Hematopoietic multipotent progenitor cell treated with erythropoietin and hydrocortisone succinate and interleukin-3 and kit ligand, for 15 days (in vitro differentiated cells): ENCODE results near the gene SUGP2.
"Not testable (repeated sequence)": the region's sequence is repeated elsewhere in the genome, so short reads cannot be mapped to it uniquely, and the experiment has no call there.

ENCODE experiments used
- DNase-seq: peaks from one replicate; pipeline ENCODE4 v3.0.0-alpha.2; 2015; ENCODE audit warnings: low spot score

SUGP2 gene

DNA sequence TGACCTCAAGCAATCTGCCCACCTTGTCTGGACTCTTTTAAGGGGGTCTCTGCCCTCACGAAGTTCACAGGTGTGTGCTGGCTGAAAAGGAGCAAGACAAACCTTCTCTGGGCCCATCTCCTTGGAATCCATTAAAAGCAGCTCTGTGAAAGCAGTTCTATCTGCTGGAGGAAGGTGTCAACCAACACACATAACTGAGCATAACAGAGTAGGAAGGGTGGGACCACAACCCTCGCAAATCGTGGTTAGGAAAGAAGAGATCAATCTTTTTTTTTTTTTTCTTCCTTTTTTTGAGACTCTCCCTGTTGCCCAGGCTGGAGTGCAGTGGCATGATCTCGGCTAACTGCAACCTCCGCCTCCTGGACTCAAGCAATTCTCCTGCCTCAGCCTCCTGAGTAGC is 1.4 kb downstream of the SUGP2 start:
- DNase-seq = no peak

DNA sequence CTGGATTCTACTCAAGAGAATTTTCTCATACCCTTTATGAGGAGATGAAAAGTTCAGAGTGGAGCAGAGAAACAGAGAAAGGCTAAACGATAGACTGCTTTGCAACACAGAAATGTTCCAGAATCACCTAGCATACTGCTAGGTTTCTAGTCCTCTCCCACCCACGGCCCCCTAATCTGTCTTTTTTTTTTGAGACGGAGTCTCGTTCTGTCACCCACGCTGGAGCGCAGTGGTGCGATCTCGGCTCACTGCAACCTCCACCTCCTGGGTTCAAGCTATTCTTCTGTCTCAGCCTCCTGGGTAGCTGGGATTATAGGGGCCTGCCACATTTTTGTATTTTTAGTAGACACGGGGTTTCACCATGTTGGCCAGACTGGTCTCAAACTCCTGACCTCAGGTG is 4.8 kb downstream of the SUGP2 start:
- no peak for DNase-seq

DNA sequence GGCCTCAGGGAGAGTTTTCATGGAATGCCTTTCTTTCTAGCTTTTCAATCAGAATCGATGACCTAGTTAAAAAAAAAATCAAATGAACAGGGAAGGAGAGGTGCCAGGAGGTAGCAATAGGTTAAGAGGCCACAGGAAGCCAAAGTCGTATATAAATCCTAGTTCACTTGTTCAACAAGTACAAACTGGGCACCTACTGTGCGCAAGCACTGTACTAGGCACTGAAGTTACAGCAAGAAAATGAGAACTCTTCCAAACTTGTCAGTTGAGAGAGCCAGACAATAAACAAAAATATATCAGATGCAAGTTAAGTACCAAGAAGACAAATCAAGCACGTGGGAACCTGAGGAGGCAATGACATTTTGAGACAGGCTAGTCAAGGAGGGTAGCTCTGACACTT is 6.1 kb downstream of the SUGP2 start:
- no peak for DNase-seq

DNA sequence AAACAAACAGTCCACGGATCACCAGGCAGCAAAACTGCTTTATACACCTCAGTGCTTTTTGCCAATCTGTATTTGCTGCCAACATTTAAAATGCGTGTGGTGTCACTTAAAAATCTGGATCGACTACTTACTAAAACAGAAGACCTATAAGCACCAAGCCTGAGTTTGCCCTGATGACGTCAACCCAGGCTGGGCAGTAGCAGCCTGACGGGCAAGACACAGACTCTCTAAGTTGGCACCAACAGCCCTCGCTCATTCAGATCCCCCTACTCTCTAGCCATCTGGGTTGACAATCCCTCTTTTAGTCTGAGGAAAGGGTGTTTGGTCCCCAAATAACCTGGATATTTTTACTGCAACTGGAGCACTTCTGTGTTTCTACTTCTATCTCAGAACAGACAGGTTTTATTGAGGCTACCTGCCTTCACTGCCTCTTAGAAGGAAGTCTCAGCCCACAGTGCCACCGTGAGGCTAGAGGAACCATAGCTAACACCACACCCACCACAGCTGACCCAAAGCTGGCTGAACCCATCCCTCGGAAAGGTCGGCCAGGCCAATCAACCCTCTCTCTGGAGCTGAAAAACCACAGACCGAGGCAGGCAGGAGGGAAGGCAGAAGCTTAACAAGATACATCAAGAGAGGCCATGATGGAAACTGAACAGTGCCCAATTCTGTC is 6.9 kb downstream of the SUGP2 start:
- no peak for DNase-seq

DNA sequence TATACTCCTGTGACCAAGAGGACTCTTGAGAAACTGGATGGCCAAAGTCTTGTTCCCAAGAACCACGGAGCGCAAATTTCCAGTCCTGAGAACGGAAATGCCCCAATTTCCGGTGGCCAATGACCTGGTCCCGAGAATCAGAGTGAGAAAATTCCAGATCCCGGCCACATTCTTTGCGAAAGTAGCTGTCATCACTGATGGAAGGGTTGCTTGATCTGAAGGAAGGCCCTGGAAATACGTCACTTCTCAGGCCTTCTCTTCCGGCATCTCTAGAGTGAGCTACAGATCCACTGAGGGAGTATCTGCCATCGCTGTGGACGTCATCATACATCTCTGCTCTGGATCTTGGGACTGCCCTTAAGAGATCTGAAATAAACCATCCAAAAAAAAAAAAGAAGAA is 7.5 kb downstream of the SUGP2 start:
- no peak for DNase-seq

DNA sequence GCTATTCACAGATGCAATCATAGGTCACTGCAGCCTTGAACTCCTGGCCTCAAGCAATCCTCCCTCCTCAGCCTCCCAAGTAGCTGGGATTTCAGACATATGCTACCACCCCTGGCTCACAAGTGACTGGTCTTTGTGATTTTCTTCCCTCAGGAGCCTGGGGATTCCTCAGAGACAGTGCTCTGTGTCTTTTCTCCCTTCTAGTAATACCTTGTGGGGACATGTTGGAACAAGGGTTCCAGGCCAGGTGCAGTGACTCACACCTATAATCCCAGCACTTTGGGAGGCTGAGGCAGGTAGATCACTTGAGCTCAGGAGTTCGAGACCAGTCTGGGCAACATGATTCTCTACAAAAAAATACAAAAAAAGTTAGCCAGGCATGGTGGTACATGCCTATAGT is 9.9 kb downstream of the SUGP2 start:
- not testable (repeated sequence) for DNase-seq

DNA sequence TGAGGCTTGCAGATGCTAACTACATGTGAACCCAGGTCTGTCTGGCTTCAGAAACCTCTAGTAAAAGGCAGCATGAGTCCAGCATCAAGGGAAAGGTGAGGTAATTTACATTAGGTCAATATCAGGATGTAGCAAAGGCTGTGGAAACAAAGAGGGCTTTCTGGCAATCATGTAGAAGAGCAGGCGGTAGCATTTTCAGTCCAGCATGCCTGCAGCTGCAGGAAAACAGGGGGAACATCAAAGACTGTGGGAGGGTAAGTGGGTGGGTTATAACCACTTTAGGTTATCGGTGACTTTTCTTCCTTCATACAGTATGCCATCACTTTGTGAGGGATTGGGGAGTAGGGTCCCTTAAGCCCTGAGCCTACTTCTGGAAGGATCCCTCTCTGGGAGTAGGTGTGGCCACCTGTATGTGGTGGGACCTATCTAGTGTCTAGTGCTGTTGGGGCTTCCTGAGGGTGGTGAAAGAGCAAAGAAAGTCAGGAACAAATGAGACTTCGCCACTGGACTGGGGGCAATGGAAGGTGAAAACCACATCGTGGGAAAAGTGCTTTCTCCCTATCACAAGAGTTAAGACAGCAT is 10.8 kb downstream of the SUGP2 start:
- no peak for DNase-seq

DNA sequence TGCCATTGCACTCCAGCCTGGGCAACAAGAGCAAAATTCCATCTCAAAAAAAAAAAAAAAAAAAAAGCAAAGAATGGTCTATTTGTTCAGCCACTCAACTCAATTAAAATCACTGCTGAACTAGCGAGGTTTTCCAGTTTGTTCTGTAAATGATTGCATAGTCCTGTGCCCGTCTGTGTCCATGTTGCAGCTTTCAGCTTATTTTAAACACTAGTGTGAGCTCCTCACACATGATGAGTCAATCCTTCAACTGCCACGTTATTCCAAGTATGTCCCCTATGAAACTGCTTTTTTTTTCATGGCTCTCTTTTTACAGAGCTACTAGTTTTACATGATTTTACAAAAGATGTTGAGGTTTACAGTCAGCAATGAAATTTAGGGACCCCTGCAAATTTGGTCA is 12.2 kb downstream of the SUGP2 start:
- no peak for DNase-seq

DNA sequence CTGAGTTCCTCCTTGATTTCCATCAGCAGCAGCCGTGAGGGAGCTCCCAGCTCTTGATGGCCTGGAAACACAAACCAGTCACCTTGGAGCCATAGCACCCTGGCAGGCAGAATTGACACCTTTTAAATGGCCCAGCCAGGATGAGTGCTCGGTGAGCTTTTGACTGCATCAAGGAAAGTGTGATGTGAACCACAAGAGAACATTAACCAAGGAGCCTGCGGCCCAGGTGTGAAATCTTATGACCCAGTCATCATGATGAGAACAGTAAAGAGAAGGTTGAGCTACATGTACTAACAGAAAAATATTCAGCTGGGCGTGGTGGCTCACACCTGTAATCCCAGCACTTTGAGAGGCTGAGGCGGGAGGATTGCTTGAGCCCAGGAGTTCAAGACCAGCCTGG is 22.8 kb downstream of the SUGP2 start:
- DNase-seq = no peak

DNA sequence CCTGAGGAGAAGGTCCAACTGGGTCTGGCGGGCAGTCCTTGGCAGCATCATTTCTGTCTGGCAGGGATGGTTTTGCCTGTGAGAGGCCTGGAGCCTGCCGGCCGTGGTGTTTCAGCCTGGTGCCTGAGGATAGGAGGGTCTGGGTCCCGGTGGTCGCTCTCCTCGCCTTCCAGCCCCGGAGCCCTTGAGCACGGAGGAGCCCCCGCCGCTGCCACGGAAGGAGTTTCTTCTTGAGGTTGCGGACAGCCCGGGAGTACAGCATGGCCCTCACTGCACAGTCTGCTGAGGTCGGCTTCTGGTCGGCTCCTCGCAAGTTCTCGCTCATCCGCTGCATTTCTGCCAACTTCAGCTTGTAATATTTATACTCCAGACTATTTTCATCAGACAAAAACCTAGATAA is 23.4 kb downstream of the SUGP2 start:
- DNase-seq = no peak

DNA sequence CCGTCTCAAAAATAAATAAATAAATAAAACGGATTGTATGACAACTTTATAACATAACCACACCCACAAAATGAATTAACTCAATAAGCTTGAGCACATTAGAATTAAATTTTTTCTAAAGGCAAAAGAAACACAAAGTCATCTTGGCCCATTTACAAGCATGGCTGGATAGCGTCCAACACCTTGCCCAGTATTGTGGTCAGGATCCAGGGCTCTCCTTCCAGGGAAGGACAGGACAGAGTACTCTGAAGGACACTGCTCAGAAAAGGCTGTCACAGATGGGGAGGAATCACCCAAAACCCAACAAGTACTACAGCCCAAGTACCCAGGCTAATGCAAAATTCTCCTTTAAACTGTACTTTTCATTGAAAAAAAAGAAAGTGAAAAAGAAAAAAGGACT is 27.1 kb downstream of the SUGP2 start:
- DNase-seq = no peak

DNA sequence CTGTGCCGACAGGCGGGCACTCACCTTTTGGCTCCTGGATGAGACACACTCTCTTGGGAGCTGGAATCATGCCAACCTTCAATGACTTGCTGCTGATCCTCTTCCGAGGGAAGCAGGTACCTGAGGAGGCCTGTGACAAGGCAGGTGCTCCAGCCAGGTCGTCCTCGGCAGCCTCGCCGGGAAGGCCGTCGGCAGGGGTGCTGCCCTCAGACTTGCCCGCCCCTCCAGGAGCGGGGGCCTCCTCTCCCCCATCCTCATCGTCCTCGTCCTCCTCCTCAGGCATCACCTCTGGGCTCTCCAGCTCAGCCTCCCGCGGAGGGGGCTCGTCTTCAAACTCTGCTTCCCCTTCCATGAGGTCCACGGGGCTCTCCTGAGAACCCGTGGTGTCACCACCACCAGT is 29.2 kb downstream of the SUGP2 start:
- no peak for DNase-seq

DNA sequence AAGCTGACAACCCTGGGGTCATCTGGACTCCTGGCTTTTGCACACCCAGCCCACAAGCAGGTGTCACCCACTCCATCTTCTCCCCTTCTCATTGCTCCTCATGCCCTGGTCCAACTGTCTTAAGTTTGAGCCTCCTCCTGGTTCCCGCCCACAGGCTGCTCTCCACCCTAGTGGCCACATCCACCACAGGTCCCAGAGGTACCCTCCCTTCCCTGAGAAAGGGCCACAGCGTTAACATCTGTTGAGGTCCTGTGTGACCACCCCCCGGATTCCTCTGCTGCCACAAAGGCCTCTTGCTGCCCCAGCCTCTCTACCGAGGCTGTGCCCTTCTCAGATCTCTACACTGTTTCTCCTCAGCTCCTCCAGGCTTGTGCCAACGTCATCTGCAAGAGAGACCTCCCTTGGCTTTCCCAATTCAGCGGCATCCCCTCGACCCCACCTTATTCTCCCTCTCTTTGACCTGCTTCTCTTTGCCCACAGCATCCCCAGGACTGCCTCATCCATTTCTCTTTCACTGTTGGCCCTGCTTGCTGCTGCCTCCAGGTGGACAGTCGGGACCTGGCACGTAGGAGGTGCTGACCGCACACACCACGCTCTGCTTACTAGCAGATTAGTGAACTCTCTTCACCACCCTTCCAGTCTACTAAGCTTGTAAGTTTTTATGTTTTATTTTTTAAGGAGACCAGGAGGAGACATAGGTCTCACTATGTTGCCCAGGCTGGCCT is 33.3 kb downstream of the SUGP2 start:
- no peak for DNase-seq

DNA sequence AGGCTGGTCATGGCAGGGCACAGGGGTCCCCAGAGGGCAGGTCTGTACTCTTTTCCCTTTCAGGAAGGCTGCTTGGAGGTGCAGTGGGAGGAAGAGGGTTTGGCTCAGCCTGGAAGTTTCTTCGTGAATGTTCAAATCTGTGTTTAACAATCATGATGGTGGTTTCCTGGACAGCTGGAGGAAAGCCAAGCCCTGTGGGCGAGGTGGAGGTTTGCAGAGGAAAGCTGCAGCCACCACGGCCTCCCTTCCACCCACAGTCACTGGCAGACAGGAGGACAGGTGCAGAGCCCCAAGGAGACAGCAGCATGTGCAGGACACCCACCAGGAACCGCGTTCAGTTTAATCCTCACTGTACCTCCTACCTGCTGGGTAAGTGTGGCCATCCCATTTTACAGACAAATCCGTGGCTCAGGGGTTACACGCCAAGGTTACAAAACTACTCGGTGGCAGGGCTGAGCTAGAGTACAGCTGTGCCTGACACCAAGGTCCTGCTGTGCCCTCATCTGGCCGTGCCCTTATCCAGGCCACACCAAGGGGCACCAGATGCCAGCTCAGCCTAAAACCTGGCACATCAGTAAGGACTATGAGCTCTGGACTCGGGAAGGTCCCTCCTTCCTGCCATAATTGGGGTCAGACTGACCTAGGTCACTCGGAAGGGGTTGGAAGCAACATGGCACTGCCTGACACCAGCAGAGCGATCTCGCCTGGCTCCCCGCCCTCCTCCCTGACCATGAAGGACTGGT is 34.1 kb downstream of the SUGP2 start:
- no peak for DNase-seq

DNA sequence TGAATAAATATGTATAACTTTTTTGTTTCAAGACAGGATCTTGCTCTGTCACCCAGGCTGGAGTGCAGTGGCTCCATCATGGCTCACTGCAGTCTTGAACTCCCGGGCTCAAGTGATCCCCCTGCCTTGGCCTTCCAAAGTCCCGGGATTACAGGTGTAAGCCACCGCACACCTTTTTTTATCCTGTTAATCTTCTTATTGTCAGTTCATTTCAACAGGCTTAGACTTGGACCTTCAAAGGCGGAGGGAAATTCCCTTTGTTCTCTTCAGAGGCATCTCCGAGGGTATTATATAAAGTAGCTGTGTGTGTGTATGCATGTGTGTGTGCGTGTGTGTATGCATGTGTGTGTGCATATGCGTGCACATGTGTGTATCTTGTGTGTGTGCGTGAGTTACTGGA is 35.0 kb downstream of the SUGP2 start:
- DNase-seq = no peak

DNA sequence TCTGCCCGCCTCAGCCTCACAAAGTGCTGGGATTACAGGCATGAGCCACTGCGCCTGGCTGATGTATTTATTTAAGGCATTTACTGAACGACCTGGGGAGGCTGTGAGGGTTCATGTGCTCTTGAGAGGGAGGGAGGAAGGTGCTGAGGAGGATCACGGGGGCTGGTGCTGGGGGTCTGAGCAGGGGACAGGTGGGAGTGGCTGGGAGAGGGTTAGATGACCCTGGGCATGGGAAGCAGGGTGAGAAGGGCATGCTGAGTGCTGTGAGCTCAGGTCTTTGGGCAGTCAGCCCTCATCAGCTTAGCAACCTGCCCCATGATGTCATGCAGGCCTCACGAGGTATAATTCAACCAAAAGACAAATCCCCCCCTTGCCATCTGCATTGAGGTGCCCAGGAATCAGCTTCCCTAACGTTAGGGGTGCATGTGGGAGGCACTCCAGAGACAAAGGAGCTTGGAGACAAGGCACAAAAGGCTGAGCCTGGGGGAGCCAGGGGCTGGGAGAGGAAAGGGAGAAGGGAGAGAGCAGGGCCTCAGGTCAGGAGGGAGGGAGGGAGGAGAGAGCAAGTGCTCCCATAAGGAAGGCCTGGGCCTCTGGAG is 36.4 kb downstream of the SUGP2 start:
- DNase-seq = no peak

DNA sequence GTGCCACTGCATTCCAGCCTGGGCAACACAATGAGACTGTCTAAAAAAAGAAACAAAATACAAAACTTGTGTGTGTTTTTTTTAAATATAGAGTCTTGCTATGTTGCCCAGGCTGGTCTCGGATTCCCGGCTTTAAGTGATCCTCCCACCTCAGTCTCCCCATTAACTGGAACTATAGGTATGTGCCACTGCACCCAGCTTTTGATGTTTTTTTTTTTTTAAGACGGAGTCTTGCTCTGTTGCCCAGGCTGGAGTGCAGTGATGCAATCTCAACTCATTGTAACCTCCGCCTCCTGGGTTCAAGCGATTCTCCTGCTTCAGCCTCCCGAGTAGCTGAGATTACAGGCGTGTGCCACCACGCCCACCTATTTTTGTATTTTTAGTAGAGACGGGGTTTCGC is 37.0 kb downstream of the SUGP2 start:
- no peak for DNase-seq

DNA sequence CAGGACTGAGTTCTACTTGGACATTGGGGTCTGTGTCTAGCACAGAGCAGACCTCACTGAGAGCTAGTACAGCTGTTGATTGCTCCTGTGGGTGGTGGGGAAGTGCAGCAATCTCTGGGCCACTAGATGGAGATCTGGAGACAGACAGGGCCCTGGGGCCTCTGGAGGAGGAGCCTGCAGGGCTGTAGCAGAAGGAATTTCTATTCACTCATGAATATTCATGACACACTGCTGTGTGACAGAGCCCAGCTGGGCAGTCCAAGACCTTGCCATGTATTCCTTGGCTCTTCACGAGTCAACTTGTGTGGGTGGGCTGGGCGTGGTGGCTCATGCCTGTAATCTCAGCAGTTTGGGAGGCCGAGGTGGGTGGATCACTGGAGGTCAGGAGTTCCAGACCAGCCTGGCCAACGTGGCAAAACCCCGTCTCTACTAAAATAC is 37.5 kb downstream of the SUGP2 start:
- peak; percentile 13 for DNase-seq

DNA sequence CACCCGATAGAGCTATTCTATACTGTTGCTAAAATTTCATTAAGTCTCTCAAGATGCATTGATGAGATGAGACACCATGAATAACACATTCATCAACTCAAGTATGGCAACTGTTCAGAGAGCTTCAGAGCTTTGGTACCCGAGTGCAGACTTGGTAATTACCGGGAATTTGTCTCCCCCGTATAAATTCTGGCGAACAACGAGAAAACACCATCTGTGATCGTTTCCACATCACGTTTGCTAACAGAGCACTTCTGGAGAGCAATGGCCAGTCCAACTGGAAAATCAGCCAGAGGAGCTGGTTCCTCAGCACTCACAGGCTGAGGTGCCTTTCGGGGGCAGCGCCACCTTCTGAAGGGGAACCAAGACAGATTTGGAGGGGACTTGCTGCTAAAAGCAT is 40.2 kb downstream of the SUGP2 start:
- DNase-seq = no peak

DNA sequence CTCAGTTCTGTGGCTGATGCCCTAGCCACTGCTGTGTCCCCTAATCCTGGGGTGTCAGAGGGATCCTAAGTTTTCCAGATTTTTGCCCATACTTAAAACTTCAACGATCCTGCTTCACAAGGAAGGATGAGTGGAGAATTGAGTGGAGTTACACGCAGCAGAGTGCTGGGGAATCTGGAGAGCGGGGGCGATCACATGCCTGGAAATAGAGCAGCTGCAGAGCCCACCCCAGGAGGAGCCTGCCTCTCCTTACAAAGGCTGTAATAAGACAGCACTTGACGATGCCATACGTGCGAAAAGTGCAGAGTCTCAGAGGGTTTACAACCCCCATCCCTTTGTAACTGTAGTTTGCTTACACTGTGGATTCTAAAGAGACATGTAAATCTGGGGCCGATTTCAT is 40.6 kb downstream of the SUGP2 start:
- no peak for DNase-seq

DNA sequence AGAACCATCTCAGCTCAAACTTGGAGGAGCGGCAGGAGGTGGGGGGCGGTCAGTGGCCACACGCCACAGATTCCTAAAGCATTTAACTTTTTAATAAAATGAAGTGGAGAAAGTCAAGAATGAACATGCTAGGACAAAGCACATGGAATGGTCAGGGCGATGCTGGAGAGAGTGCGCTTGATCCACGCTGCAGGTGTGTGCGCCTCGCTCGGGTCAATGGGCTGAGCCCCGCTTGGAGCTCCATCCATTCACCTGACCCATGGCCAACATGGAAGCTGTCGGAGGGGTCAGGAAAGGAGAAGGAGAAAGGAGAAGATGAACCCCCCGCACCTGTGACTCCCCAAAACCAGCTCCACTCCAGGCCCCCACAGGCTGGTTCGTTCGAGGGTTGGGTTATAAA is 41.8 kb downstream of the SUGP2 start:
- no peak for DNase-seq

DNA sequence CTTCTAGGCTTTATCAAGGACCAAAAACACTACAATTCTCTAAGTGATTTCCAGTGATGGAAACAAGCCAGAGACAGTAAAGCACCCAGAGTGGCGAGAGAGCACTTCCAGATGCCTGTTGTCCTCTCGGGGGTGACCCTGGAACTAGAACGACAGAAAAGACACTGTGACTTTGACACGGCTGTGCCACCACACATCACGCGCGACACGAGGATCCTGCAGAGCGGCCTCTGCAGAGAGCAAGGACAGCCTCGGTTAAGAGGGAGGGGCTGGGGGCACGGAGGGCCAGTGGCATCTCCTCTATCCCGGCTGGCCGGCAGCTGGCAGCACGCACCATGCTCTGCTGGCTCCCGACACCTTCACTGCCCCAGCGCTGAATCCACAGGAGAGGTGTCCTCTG is 42.3 kb downstream of the SUGP2 start:
- DNase-seq = no peak
